GM12864 (cell line): Measurements from ENCODE around the gene CCDC50.

ENCODE experiments used
- DNase-seq: peaks from one replicate; pipeline ENCODE4 v3.0.0-alpha.2; 2011; ENCODE audit warnings: low read depth
- H3K4me3 ChIP-seq: 2 replicates; pipeline ENCODE4 v1.5.1; 2011; ENCODE audit warnings: mild to moderate bottlenecking, low read depth, low read length, control low read depth
- TF ChIP-seq, protein P1 (sequence below): IDR thresholded peaks from 2 replicates; pipeline ENCODE4 v1.5.1; 2011; ENCODE audit warnings: low read depth, mild to moderate bottlenecking, moderate library complexity, low read length, control low read depth, inconsistent platforms; ENCODE audit errors: missing control alignments

The CCDC50 gene

DNA sequence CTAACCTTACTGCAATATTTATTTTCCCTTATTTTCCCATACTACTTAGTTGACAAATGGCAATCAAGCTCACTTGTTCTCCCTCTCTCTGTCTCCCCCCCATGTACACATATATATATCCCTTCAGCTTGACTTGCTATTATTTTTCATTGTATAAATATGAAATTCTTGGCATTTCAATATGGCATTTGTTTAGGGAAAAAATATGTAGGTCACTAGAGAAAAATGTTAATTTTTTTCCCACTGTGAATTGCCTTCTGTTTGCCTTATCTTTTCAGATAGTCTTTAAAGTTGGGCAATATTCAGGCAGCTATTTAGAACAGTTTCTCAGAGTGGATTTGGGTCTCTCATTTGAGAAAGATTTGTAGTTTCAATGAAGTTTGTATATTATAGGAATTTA is 64.0 kb downstream of the CCDC50 start:
- no peak overlapping the region for H3K4me3 ChIP-seq
- TF ChIP-seq, protein P1, sequence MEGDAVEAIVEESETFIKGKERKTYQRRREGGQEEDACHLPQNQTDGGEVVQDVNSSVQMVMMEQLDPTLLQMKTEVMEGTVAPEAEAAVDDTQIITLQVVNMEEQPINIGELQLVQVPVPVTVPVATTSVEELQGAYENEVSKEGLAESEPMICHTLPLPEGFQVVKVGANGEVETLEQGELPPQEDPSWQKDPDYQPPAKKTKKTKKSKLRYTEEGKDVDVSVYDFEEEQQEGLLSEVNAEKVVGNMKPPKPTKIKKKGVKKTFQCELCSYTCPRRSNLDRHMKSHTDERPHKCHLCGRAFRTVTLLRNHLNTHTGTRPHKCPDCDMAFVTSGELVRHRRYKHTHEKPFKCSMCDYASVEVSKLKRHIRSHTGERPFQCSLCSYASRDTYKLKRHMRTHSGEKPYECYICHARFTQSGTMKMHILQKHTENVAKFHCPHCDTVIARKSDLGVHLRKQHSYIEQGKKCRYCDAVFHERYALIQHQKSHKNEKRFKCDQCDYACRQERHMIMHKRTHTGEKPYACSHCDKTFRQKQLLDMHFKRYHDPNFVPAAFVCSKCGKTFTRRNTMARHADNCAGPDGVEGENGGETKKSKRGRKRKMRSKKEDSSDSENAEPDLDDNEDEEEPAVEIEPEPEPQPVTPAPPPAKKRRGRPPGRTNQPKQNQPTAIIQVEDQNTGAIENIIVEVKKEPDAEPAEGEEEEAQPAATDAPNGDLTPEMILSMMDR: no peak
- DNase-seq: no peak

DNA sequence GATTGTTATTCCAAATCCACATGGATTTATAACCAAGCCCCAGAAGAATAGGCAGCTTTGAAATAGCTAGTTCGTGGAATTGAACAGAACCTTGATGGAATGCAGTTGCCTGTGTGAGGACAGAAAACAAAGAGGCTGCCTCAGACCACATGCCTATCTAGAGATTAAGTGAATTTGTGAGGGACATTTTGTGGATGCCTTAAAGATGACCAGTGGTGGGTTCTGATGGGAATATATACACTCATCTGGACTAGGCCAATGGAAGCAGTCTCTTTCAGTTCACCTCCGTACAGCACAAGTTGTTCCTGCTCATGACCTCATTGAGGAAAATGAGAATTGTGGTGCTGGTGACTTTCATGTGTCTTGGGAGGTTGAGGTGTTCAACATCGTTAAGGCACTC is 68.6 kb downstream of the CCDC50 start:
- TF ChIP-seq, protein P1: no peak
- no peak for DNase-seq
- H3K4me3 ChIP-seq: no peak overlapping the region

DNA sequence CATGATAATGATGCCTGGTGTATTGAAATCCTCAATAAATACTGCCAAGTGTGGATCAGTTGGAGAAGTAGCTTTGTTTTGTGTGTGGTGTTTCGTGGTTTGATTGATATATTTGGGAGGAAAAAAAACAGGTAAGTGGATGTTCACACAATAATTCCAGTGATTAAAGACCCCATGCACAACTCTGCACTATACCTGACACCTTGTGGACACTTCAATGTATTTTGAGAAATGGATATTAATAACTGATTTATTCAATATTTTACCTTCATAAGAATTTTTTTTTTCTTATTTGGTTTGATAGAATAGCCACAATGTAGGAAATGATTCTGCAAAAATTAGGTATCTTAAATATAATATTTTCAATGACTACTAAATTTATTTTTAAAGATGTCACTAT is 69.4 kb downstream of the CCDC50 start:
- no peak overlapping the region for H3K4me3 ChIP-seq
- TF ChIP-seq, protein P1: no peak
- DNase-seq: no peak

GRCh38 chr3:191399918-191400317 is 70.7 kb downstream of the CCDC50 start:
- H3K4me3 ChIP-seq: no peak overlapping the region
- DNase-seq: no peak
- TF ChIP-seq, protein P1: no peak

DNA sequence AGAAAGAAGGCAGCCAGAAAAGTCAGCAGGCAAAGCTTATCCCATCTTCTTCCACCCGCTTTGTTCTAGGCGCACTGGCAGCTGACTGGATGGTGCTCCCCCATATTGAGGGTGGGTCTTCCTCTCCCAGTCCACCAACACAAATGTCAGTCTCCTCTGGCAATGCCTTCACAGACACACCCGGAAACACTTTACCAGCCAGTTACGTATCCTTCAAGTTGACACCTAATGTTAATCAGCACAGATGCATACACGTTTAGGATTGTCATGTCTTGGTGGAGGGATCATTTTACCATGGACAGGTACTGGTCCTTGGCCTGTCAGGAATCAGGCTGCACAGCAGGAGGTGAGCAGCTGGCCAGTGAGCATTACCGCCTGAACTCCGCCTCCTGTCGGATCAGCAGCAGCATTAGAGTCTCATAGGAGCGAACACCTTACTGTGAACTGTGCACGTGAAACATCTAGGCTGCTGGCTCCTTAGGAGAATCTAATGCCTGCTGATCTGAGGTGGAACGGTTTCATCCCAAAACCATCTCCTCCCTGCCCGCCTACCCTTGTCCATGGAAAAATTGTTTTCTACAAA is 72.7 kb downstream of the CCDC50 start:
- H3K4me3 ChIP-seq: no peak overlapping the region
- no peak for DNase-seq
- TF ChIP-seq, protein P1: no peak

DNA sequence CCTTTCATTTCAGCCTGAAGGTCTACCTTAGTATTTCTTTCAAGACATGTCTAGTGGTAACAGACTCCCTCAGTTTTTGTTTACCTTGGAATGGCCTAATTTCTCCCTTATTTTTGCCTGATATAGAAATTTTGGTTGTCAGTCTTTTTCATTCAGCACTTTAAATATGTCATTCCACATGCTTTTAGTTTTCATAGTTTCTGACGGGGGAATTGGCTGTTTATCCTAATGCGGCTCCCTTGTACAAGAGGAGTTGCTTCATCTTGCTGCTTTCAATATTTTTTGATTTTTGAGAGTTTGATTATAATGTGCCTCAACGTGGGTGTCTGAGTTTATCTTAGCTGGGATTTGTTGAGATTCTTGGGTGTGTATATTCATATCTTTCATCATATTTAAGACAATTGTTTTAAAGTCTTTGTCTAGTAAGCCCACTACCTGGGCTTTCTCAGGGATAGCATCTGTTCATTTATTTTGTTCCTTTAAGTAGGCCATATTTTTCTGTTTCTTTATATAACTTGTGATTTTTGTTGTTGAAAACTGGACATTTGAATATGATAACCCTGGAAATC is 80.7 kb downstream of the CCDC50 start:
- DNase-seq: no peak
- H3K4me3 ChIP-seq: no peak overlapping the region
- TF ChIP-seq, protein P1: no peak

GRCh38 chr3:191412759-191413158 is 83.6 kb downstream of the CCDC50 start:
- no peak overlapping the region for H3K4me3 ChIP-seq
- no peak for DNase-seq
- TF ChIP-seq, protein P1: no peak
